ENCODE measurements around the gene OCA2.

OCA2 gene

GRCh38 chr15:27820232-27820631, 278.9 kb downstream of the OCA2 start:
- in situ Hi-C loops (cut with HindIII; ENCODE audit: low pct_ligation_motif_present, low sequenced_read_pairs) = no loop called here

GRCh38 chr15:27817258-27817657, 281.9 kb downstream of the OCA2 start:
- no peak for TF ChIP-seq CTCF (IDR thresholded peaks at IDR 0.05; ENCODE audit: low read depth, low read length, missing control alignments)
- DNase-seq = no peak
- Histone ChIP-seq H3K4me3 (ENCODE audit: low read depth, low read length) (no peak overlapping the region), H3K27ac (no peak overlapping the region), H3K27me3 (replicated peaks) (no peaks in the 10 kb centered on the region), H3K36me3 (replicated peaks) (no peaks in the 10 kb centered on the region)
- in situ Hi-C loops (cut with HindIII; ENCODE audit: low pct_ligation_motif_present, low sequenced_read_pairs) = no loop called here

More at GRCh38 chr15:27820232-27820631, 278.9 kb downstream of the OCA2 start:
- Histone ChIP-seq H3K4me3 (ENCODE audit: low read depth, low read length) (no peak overlapping the region), H3K36me3 (replicated peaks) (no peaks in the 10 kb centered on the region), H3K27ac (no peak overlapping the region), H3K27me3 (replicated peaks) (no peaks in the 10 kb centered on the region)
- TF ChIP-seq CTCF (IDR thresholded peaks at IDR 0.05; ENCODE audit: low read depth, low read length, missing control alignments) = no peak
- DNase-seq = peak; percentile 35

GRCh38 chr15:27816790-27817189, 282.3 kb downstream of the OCA2 start:
- no peak overlapping the region for H3K27ac ChIP-seq

GRCh38 chr15:27815035-27815434, 284.1 kb downstream of the OCA2 start:
- DNase-seq = no peak
- Histone ChIP-seq H3K27me3 (replicated peaks) (no peaks in the 10 kb centered on the region), H3K27ac (no peak overlapping the region), H3K4me3 (ENCODE audit: low read depth, low read length) (no peak overlapping the region), H3K36me3 (replicated peaks) (no peaks in the 10 kb centered on the region)
- in situ Hi-C loops (cut with HindIII; ENCODE audit: low pct_ligation_motif_present, low sequenced_read_pairs) = no loop called here
- no peak for TF ChIP-seq CTCF (IDR thresholded peaks at IDR 0.05; ENCODE audit: low read depth, low read length, missing control alignments)

More at GRCh38 chr15:27816790-27817189, 282.3 kb downstream of the OCA2 start:
- Histone ChIP-seq H3K36me3 (replicated peaks) (no peaks in the 10 kb centered on the region), H3K4me3 (ENCODE audit: low read depth, low read length) (no peak overlapping the region), H3K27me3 (replicated peaks) (no peaks in the 10 kb centered on the region)
- in situ Hi-C loops (cut with HindIII; ENCODE audit: low pct_ligation_motif_present, low sequenced_read_pairs) = no loop called here
- TF ChIP-seq CTCF (IDR thresholded peaks at IDR 0.05; ENCODE audit: low read depth, low read length, missing control alignments) = no peak
- no peak for DNase-seq

GRCh38 chr15:27813139-27813538, 286.0 kb downstream of the OCA2 start:
- in situ Hi-C loops (cut with HindIII; ENCODE audit: low pct_ligation_motif_present, low sequenced_read_pairs) = no loop called here
- no peak for TF ChIP-seq CTCF (IDR thresholded peaks at IDR 0.05; ENCODE audit: low read depth, low read length, missing control alignments)
- no peaks in the 10 kb centered on the region for H3K36me3 ChIP-seq (replicated peaks)
- no peak overlapping the region for H3K4me3 ChIP-seq (ENCODE audit: low read depth, low read length)
- H3K27me3 ChIP-seq (replicated peaks) = no peaks in the 10 kb centered on the region
- no peak for DNase-seq
- H3K27ac ChIP-seq = no peak overlapping the region

GRCh38 chr15:27808182-27808581, 290.9 kb downstream of the OCA2 start:
- no peaks in the 10 kb centered on the region for H3K36me3 ChIP-seq (replicated peaks)
- no peaks in the 10 kb centered on the region for H3K27me3 ChIP-seq (replicated peaks)
- H3K4me3 ChIP-seq (ENCODE audit: low read depth, low read length) = no peak overlapping the region
- no peak for DNase-seq
- no peak for TF ChIP-seq CTCF (IDR thresholded peaks at IDR 0.05; ENCODE audit: low read depth, low read length, missing control alignments)
- no peak overlapping the region for H3K27ac ChIP-seq
- in situ Hi-C loops (cut with HindIII; ENCODE audit: low pct_ligation_motif_present, low sequenced_read_pairs) = no loop called here
